Osteoblast (primary cell): ENCODE measurements around the gene SLC39A10. TPM values are rescaled to one million over a fixed set of nuclear protein-coding genes. Genes with fewer than 3 reads are reported as not detected.

Experiments
- DNase-seq: peaks from one replicate; pipeline ENCODE4 v3.0.0; 2011; ENCODE audit warnings: low spot score, mixed read lengths; ENCODE audit not compliant: insufficient read length; ENCODE audit errors: missing footprints
- H2AFZ ChIP-seq: 2 replicates; pipeline ENCODE4 v1.6.0; 2011; ENCODE audit warnings: mild to moderate bottlenecking, low read length
- H3K27ac ChIP-seq: 2 replicates; pipeline ENCODE4 v1.5.1; 2011; ENCODE audit warnings: mild to moderate bottlenecking, low read depth, low read length, moderate library complexity
- H3K27me3 ChIP-seq: 2 replicates; pipeline ENCODE4 v1.6.0; 2012; ENCODE audit warnings: mild to moderate bottlenecking, control low read depth, inconsistent platforms, low read length, moderate library complexity; ENCODE audit not compliant: insufficient read depth
- H3K36me3 ChIP-seq: 2 replicates; pipeline ENCODE4 v1.5.1; 2011; ENCODE audit warnings: mild to moderate bottlenecking, low read length, control low read depth, moderate library complexity; ENCODE audit not compliant: insufficient read depth
- H3K4me1 ChIP-seq: 2 replicates; pipeline ENCODE4 v1.5.1; 2011; ENCODE audit warnings: mild to moderate bottlenecking, low read length, control low read depth, moderate library complexity; ENCODE audit not compliant: insufficient read depth
- H3K4me2 ChIP-seq: 2 replicates; pipeline ENCODE4 v1.6.0; 2011; ENCODE audit warnings: mild to moderate bottlenecking, low read length; ENCODE audit not compliant: insufficient read depth
- H3K4me3 ChIP-seq: fragments of 200-600 bp; sonication (generic); 3 replicates; pipeline ENCODE4 v1.5.1; 2012; ENCODE audit warnings: mild to moderate bottlenecking, low read length, inconsistent platforms; ENCODE audit not compliant: insufficient read depth
- H3K79me2 ChIP-seq: 2 replicates; pipeline ENCODE4 v1.6.0; 2012; ENCODE audit warnings: mild to moderate bottlenecking, low read length, control low read depth, inconsistent platforms; ENCODE audit not compliant: insufficient read depth
- H3K9me3 ChIP-seq: 2 replicates; pipeline ENCODE4 v1.5.1; 2011; ENCODE audit warnings: low read depth, low read length, control low read depth
- H4K20me1 ChIP-seq: 2 replicates; pipeline ENCODE4 v1.6.0; 2012; ENCODE audit warnings: mild to moderate bottlenecking, low read length, control low read depth; ENCODE audit not compliant: insufficient read depth
- total RNA-seq: library from RNA; depleted of rRNA; stranded (reverse); fragments of >200 nt; gene quantifications from 2 replicates; pipeline ENCODE4 v1.2.3, GENCODE V29; 2012
- TF ChIP-seq, protein P1 (sequence below): IDR thresholded peaks from 2 replicates; pipeline ENCODE4 v1.5.1; 2011; ENCODE audit warnings: mild to moderate bottlenecking, low read depth, low read length, moderate library complexity; ENCODE audit errors: extremely low read depth

The SLC39A10 gene
- total RNA-seq, 1 donor = 31.8 TPM

DNA sequence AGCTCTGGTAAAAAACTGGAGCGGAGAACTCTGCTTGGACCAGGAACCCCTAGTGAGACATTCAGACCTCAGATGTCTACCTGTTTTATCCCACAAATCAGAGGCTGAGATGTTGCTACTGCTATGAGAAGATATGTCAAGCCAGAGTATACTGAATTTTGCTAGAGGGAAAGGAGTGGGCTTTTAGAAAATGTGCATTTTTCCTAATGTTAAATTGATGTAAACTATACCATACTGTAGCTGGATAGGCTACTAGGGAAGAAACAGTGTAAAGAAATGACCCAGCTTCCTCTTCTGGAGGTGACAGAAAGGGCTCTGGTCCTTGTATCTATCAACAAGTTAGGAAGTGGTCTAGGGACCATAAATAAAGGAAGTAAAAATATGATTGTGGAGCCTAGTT, 65.0 kb downstream of the SLC39A10 start:
- TF ChIP-seq, protein P1, sequence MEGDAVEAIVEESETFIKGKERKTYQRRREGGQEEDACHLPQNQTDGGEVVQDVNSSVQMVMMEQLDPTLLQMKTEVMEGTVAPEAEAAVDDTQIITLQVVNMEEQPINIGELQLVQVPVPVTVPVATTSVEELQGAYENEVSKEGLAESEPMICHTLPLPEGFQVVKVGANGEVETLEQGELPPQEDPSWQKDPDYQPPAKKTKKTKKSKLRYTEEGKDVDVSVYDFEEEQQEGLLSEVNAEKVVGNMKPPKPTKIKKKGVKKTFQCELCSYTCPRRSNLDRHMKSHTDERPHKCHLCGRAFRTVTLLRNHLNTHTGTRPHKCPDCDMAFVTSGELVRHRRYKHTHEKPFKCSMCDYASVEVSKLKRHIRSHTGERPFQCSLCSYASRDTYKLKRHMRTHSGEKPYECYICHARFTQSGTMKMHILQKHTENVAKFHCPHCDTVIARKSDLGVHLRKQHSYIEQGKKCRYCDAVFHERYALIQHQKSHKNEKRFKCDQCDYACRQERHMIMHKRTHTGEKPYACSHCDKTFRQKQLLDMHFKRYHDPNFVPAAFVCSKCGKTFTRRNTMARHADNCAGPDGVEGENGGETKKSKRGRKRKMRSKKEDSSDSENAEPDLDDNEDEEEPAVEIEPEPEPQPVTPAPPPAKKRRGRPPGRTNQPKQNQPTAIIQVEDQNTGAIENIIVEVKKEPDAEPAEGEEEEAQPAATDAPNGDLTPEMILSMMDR = no peak
- Histone ChIP-seq H3K27ac (no peak overlapping the region), H3K79me2 (no peaks in the 10 kb centered on the region), H3K36me3 (peaks cover 17% of the 10 kb centered on the region), H3K4me2 (no peak overlapping the region), H3K4me1 (no peaks in the 10 kb centered on the region), H2AFZ (no peak overlapping the region), H3K4me3 (no peak overlapping the region), H3K27me3 (no peaks in the 10 kb centered on the region), H4K20me1 (no peaks in the 10 kb centered on the region), H3K9me3 (no peaks in the 10 kb centered on the region)
- DNase-seq = no peak

DNA sequence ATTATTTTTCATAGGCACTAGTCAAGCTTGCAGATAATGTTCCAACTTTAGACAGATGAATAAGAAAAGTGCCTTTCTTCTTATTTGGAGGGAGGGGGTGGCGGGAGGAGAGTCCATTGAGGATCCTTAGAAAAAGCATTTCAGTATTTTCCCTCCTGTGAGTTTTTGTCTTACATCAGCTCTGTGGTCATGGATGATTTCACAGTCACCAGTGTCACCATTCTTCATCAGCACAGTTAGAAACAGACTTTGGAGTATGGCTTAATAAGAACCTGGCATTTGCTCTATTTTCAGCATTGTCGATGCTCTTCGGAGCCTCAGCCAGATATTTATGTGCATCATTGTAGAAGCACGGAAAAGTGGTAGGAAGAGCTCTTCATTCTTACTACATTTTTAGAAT, 70.1 kb downstream of the SLC39A10 start:
- Histone ChIP-seq H3K4me3 (no peak overlapping the region), H3K9me3 (no peaks in the 10 kb centered on the region), H4K20me1 (no peaks in the 10 kb centered on the region), H2AFZ (no peak overlapping the region), H3K4me2 (no peak overlapping the region), H3K27me3 (no peaks in the 10 kb centered on the region), H3K4me1 (no peaks in the 10 kb centered on the region), H3K36me3 (peaks cover 19% of the 10 kb centered on the region), H3K27ac (no peak overlapping the region), H3K79me2 (no peaks in the 10 kb centered on the region)
- DNase-seq = no peak
- TF ChIP-seq, protein P1 = no peak

DNA sequence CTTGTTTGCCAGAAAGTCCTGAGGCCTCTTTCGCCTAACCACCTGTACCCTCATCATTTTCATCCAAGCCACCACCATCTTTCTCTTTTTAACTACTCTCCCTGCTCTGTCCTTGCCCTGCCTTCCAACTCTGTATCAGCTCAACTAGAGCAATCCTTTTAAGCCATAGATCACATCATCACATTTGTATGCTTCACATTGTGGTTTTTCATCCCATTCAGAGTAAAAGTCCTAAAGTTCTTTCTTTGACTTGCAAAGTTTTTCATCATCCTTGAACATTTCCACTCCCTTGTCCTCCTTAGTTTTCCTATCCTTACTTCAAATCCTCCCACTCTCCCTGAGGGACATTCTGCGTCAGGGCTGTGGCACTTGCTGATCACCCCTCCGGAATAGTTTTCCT, 73.9 kb downstream of the SLC39A10 start:
- Histone ChIP-seq H2AFZ (no peak overlapping the region), H3K4me1 (peaks cover 10% of the 10 kb centered on the region), H3K9me3 (no peaks in the 10 kb centered on the region), H3K4me2 (no peak overlapping the region), H3K4me3 (no peak overlapping the region), H4K20me1 (no peaks in the 10 kb centered on the region), H3K36me3 (peaks cover 14% of the 10 kb centered on the region), H3K27ac (no peak overlapping the region), H3K79me2 (no peaks in the 10 kb centered on the region), H3K27me3 (no peaks in the 10 kb centered on the region)
- TF ChIP-seq, protein P1 = no peak
- no peak for DNase-seq

DNA sequence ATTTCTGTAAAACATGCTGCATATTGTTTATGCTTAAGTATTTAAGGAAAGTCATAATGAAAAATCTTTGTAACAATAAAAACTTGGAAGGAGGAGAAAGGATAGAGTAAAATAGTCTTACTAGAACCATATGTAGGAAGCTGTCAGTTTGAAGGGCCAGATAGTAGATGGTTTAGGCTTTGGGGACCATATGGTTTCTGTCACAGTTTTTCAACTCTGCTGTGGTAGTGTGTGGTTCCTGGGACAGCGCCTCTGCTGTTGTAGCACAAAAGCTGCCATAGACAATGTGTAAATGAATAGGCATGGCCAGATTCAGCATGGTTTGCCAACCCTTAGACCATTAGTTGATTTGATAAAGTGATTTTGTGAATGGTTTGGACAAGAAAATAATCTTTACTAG, 75.5 kb downstream of the SLC39A10 start:
- Histone ChIP-seq H4K20me1 (no peaks in the 10 kb centered on the region), H3K79me2 (no peaks in the 10 kb centered on the region), H2AFZ (no peak overlapping the region), H3K27me3 (no peaks in the 10 kb centered on the region), H3K36me3 (peaks cover 18% of the 10 kb centered on the region), H3K4me1 (peaks cover 18% of the 10 kb centered on the region), H3K9me3 (no peaks in the 10 kb centered on the region), H3K4me2 (no peak overlapping the region), H3K27ac (no peak overlapping the region), H3K4me3 (no peak overlapping the region)
- no peak for DNase-seq
- TF ChIP-seq, protein P1 = no peak
